Ectodermal cell (in vitro differentiated cells): ENCODE results near the gene GALNTL6.

Experiments used
- H3K27ac ChIP-seq: 2 replicates; pipeline ENCODE4 v1.7.0; 2013; ENCODE audit warnings: mild to moderate bottlenecking, low read depth, low read length; ENCODE audit not compliant: insufficient read depth, poor library complexity, severe bottlenecking
- H3K27me3 ChIP-seq: 2 replicates; pipeline ENCODE4 v1.7.0; 2013; ENCODE audit warnings: mild to moderate bottlenecking, low read length; ENCODE audit not compliant: insufficient read depth, control insufficient read depth, poor library complexity, severe bottlenecking
- H3K36me3 ChIP-seq: one replicate; pipeline ENCODE4 v1.7.0; 2013; ENCODE audit warnings: low read length; ENCODE audit not compliant: control insufficient read depth, insufficient read depth
- H3K4me1 ChIP-seq: one replicate; pipeline ENCODE4 v1.7.0; 2013; ENCODE audit warnings: low read length; ENCODE audit not compliant: control insufficient read depth, insufficient read depth
- H3K4me3 ChIP-seq: 2 replicates; pipeline ENCODE4 v1.7.0; 2013; ENCODE audit warnings: low read depth, low read length, control low read depth; ENCODE audit not compliant: insufficient read depth
- H3K9me3 ChIP-seq: 2 replicates; pipeline ENCODE4 v1.7.0; 2013; ENCODE audit warnings: mild to moderate bottlenecking, low read length, moderate library complexity; ENCODE audit not compliant: control insufficient read depth
- WGBS, 2 experiments: methylation state at CpG; one replicate each; pipeline ENCODE4 v1.1.7; 2013; ENCODE audit warnings: missing lambda C conversion rate in 2 of 2; 5-methylcytosine and 5-hydroxymethylcytosine counted together

Gene GALNTL6

GRCh38 chr4:172652369-172652768, 839.2 kb downstream of the GALNTL6 start:
- Histone ChIP-seq H3K27ac (no peak overlapping the region), H3K36me3 (no peaks in the 10 kb centered on the region)
- 83 to 98% methylated on average over 1 of the region's 1 CpG for WGBS, 2 experiments

GRCh38 chr4:172653676-172654075, 840.5 kb downstream of the GALNTL6 start:
- Histone ChIP-seq H3K27ac (no peak overlapping the region), H3K36me3 (no peaks in the 10 kb centered on the region), H3K4me1 (no peaks in the 10 kb centered on the region), H3K4me3 (no peak overlapping the region), H3K9me3 (no peaks in the 10 kb centered on the region), H3K27me3 (no peaks in the 10 kb centered on the region)

More at GRCh38 chr4:172652369-172652768, 839.2 kb downstream of the GALNTL6 start:
- Histone ChIP-seq H3K4me3 (no peak overlapping the region), H3K27me3 (no peaks in the 10 kb centered on the region), H3K4me1 (no peaks in the 10 kb centered on the region), H3K9me3 (no peaks in the 10 kb centered on the region)

GRCh38 chr4:172654457-172654856, 841.3 kb downstream of the GALNTL6 start:
- no peaks in the 10 kb centered on the region for H3K27me3 ChIP-seq
- 90 to 100% methylated on average over 2 of the region's 3 CpGs for WGBS, 2 experiments
- no peak overlapping the region for H3K27ac ChIP-seq
- H3K4me3 ChIP-seq, result no peak overlapping the region
- no peaks in the 10 kb centered on the region for H3K4me1 ChIP-seq
- no peaks in the 10 kb centered on the region for H3K36me3 ChIP-seq
- H3K9me3 ChIP-seq, result no peaks in the 10 kb centered on the region

- no peak overlapping the region for H3K27ac ChIP-seq
- H3K9me3 ChIP-seq, result no peaks in the 10 kb centered on the region
- no peaks in the 10 kb centered on the region for H3K4me1 ChIP-seq
- no peaks in the 10 kb centered on the region for H3K36me3 ChIP-seq
- H3K27me3 ChIP-seq, result no peaks in the 10 kb centered on the region
- WGBS, 2 experiments, result 92 to 96% methylated on average over 5 of the region's 5 CpGs
- no peak overlapping the region for H3K4me3 ChIP-seq
These were observed 842.9 kb downstream of the GALNTL6 start for GRCh38 chr4:172656055-172656454.

GRCh38 chr4:172657081-172657480, 843.9 kb downstream of the GALNTL6 start:
- Histone ChIP-seq H3K36me3 (no peaks in the 10 kb centered on the region), H3K4me1 (no peaks in the 10 kb centered on the region), H3K9me3 (no peaks in the 10 kb centered on the region), H3K27me3 (no peaks in the 10 kb centered on the region), H3K4me3 (no peak overlapping the region), H3K27ac (no peak overlapping the region)
- WGBS, 2 experiments, result 97 to 100% methylated on average over 6 of the region's 6 CpGs

GRCh38 chr4:172660251-172660650, 847.0 kb downstream of the GALNTL6 start:
- Histone ChIP-seq H3K36me3 (no peaks in the 10 kb centered on the region), H3K4me1 (no peaks in the 10 kb centered on the region), H3K27me3 (no peaks in the 10 kb centered on the region), H3K4me3 (no peak overlapping the region), H3K27ac (no peak overlapping the region), H3K9me3 (no peaks in the 10 kb centered on the region)
- 90 to 94% methylated on average over 3 of the region's 3 CpGs for WGBS, 2 experiments

- Histone ChIP-seq H3K9me3 (no peaks in the 10 kb centered on the region), H3K27me3 (no peaks in the 10 kb centered on the region), H3K4me1 (no peaks in the 10 kb centered on the region), H3K36me3 (no peaks in the 10 kb centered on the region), H3K27ac (no peak overlapping the region), H3K4me3 (no peak overlapping the region)
- 84 to 95% methylated on average over 2 to 3 of the region's 3 CpGs for WGBS, 2 experiments
These were observed 848.9 kb downstream of the GALNTL6 start for GRCh38 chr4:172662113-172662512.

GRCh38 chr4:172666711-172667368, 853.6 kb downstream of the GALNTL6 start:
- Histone ChIP-seq H3K4me1 (no peaks in the 10 kb centered on the region), H3K36me3 (no peaks in the 10 kb centered on the region), H3K4me3 (no peak overlapping the region), H3K27me3 (no peaks in the 10 kb centered on the region), H3K27ac (no peak overlapping the region), H3K9me3 (no peaks in the 10 kb centered on the region)
- 93 to 98% methylated on average over 6 of the region's 6 CpGs for WGBS, 2 experiments

- Histone ChIP-seq H3K27ac (no peak overlapping the region), H3K36me3 (no peaks in the 10 kb centered on the region), H3K27me3 (no peaks in the 10 kb centered on the region), H3K4me3 (no peak overlapping the region), H3K9me3 (no peaks in the 10 kb centered on the region), H3K4me1 (no peaks in the 10 kb centered on the region)
These were observed 861.6 kb downstream of the GALNTL6 start for GRCh38 chr4:172674811-172675210.

- Histone ChIP-seq H3K4me1 (no peaks in the 10 kb centered on the region), H3K27ac (no peak overlapping the region), H3K27me3 (no peaks in the 10 kb centered on the region), H3K4me3 (no peak overlapping the region), H3K9me3 (no peaks in the 10 kb centered on the region), H3K36me3 (no peaks in the 10 kb centered on the region)
- 98 to 100% methylated on average over 1 of the region's 1 CpG for WGBS, 2 experiments
These were observed 862.0 kb downstream of the GALNTL6 start for GRCh38 chr4:172675232-172675631.

GRCh38 chr4:172680691-172681090, 867.5 kb downstream of the GALNTL6 start:
- Histone ChIP-seq H3K9me3 (no peaks in the 10 kb centered on the region), H3K27ac (no peak overlapping the region), H3K36me3 (no peaks in the 10 kb centered on the region), H3K4me1 (no peaks in the 10 kb centered on the region), H3K4me3 (no peak overlapping the region), H3K27me3 (no peaks in the 10 kb centered on the region)
